ENCODE data around the gene TERT. TPM values are rescaled to one million over a fixed set of nuclear protein-coding genes. Genes with fewer than 3 reads are reported as not detected.

TERT gene
- total and polyA plus RNA-seq, 10 of the 15 experiments (the other 5 are each of a cell fraction or from before 2014, with no cell fraction given), result 0.08 to 21.5 (median 5.0) TPM

DNA sequence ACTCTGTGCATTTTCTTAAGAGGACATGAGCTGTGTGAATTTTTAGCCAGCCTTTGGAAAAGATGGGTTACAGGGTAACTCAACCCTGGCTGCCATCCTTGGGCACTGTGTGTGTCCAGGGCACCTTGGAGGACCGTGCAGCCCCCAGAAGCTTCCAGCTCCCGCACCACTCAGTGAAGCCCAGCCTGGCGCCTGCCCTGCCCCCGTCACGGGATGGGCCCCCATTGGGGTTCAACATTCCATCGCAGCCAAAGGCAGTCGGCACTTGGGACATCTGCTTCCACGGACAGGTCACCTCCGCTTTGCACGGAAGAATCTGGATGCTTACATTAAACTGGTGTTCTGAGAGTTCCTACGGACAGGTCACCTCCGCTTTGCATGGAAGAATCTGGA is 71.6 kb downstream of the TERT start:
- Histone ChIP-seq H3K4me3 (no peak overlapping the region), H2AFZ (ENCODE audit: control insufficient read depth, low read depth, low read length) (no peak overlapping the region), H3K36me3 (ENCODE audit: control insufficient read depth in 2 of 2, insufficient read depth in 2 of 2, low read length in 1 of 2) (no peaks in the 10 kb centered on the region), H3K79me2 (ENCODE audit: control insufficient read depth, insufficient read depth, low read length) (no peaks in the 10 kb centered on the region), H3K4me1 (ENCODE audit: control insufficient read depth, insufficient read depth, low read length) (no peaks in the 10 kb centered on the region), H3K9ac (ENCODE audit: control insufficient read depth, insufficient read depth, low read length) (no peak overlapping the region), H3K27ac (ENCODE audit: control insufficient read depth, insufficient read depth) (no peak overlapping the region), H3K4me2 (ENCODE audit: control insufficient read depth, insufficient read depth) (no peak overlapping the region), H3K9me3 (replicated peaks; ENCODE audit: control insufficient read depth, insufficient read depth, low read length) (no peaks in the 10 kb centered on the region; the same call in 2 of the 3 replicates), H3K27me3 (replicated peaks in 1 of 2; ENCODE audit: control insufficient read depth in 2 of 2, insufficient read depth in 2 of 2, low read length in 1 of 2) (no peaks in the 10 kb centered on the region; a peak in 1 of 4 replicates), H4K20me1 (ENCODE audit: control insufficient read depth, insufficient read depth) (no peaks in the 10 kb centered on the region)
- CTCF ChIA-PET, result no interaction called here
- intact Hi-C loops (cut with micrococcal nuclease; ENCODE audit: unreplicated experiment), result no loop called here
- BruUV-seq (replicated peaks), result no TSS peak
- in situ Hi-C loops (cut with MboI), result no loop called here
- WGBS (ENCODE audit: insufficient coverage, insufficient replicate concordance, low lambda C conversion rate, missing lambda C conversion rate), result 66% methylated on average over 12 of the region's 12 CpGs
- SMC1A ChIA-PET (ENCODE audit: uncharacterized antibody, unreplicated experiment), result no interaction called here
- RAD21 ChIA-PET (ENCODE audit: unreplicated experiment), result no interaction called here
- no peak for ATAC-seq
- DNase-seq (ENCODE audit: low read depth, low spot score), result no peak
- POLR2A ChIA-PET, result no interaction called here
- FAIRE-seq, result no peak
- TF ChIP-seq, protein P1, sequence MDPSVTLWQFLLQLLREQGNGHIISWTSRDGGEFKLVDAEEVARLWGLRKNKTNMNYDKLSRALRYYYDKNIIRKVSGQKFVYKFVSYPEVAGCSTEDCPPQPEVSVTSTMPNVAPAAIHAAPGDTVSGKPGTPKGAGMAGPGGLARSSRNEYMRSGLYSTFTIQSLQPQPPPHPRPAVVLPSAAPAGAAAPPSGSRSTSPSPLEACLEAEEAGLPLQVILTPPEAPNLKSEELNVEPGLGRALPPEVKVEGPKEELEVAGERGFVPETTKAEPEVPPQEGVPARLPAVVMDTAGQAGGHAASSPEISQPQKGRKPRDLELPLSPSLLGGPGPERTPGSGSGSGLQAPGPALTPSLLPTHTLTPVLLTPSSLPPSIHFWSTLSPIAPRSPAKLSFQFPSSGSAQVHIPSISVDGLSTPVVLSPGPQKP (IDR thresholded peaks at IDR 0.05; ENCODE audit: low read depth, low read length), result no peak
- no peak for TF ChIP-seq BMI1 (IDR thresholded peaks at IDR 0.05; ENCODE audit: borderline replicate concordance)
- TF ChIP-seq HDAC6 (IDR thresholded peaks at IDR 0.05; ENCODE audit: unreplicated experiment), result no peak
- no peak for TF ChIP-seq PAX5 (IDR thresholded peaks at IDR 0.05; ENCODE audit: borderline replicate concordance, low read depth, low read length)
- TF ChIP-seq, protein P2, sequence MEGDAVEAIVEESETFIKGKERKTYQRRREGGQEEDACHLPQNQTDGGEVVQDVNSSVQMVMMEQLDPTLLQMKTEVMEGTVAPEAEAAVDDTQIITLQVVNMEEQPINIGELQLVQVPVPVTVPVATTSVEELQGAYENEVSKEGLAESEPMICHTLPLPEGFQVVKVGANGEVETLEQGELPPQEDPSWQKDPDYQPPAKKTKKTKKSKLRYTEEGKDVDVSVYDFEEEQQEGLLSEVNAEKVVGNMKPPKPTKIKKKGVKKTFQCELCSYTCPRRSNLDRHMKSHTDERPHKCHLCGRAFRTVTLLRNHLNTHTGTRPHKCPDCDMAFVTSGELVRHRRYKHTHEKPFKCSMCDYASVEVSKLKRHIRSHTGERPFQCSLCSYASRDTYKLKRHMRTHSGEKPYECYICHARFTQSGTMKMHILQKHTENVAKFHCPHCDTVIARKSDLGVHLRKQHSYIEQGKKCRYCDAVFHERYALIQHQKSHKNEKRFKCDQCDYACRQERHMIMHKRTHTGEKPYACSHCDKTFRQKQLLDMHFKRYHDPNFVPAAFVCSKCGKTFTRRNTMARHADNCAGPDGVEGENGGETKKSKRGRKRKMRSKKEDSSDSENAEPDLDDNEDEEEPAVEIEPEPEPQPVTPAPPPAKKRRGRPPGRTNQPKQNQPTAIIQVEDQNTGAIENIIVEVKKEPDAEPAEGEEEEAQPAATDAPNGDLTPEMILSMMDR (IDR thresholded peaks at IDR 0.05 in 2 of 3, conservative IDR thresholded peaks at IDR 0.05 in 1 of 3; ENCODE audit: control insufficient read depth in 2 of 3, extremely low read depth in 1 of 3, insufficient read depth in 1 of 3, low read depth in 3 of 3, low read length in 3 of 3), result no peak
- no peak for TF ChIP-seq CHD4 (IDR thresholded peaks at IDR 0.05)
- no peak for TF ChIP-seq YY1 (IDR thresholded peaks at IDR 0.05; ENCODE audit: low read depth, low read length)
- TF ChIP-seq, protein P3, sequence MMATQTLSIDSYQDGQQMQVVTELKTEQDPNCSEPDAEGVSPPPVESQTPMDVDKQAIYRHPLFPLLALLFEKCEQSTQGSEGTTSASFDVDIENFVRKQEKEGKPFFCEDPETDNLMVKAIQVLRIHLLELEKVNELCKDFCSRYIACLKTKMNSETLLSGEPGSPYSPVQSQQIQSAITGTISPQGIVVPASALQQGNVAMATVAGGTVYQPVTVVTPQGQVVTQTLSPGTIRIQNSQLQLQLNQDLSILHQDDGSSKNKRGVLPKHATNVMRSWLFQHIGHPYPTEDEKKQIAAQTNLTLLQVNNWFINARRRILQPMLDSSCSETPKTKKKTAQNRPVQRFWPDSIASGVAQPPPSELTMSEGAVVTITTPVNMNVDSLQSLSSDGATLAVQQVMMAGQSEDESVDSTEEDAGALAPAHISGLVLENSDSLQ (IDR thresholded peaks at IDR 0.05), result no peak
- no peak for TF ChIP-seq ZSCAN29 (IDR thresholded peaks at IDR 0.05)
- no peak for TF ChIP-seq SIN3A (IDR thresholded peaks at IDR 0.05; ENCODE audit: low read depth, low read length)
- TF ChIP-seq ATF7 (IDR thresholded peaks at IDR 0.05; ENCODE audit: low read depth), result no peak
- no peak for TF ChIP-seq NBN (IDR thresholded peaks at IDR 0.05)
- TF ChIP-seq MXI1 (IDR thresholded peaks at IDR 0.05; ENCODE audit: low read depth, low read length), result no peak
- TF ChIP-seq, protein P4, sequence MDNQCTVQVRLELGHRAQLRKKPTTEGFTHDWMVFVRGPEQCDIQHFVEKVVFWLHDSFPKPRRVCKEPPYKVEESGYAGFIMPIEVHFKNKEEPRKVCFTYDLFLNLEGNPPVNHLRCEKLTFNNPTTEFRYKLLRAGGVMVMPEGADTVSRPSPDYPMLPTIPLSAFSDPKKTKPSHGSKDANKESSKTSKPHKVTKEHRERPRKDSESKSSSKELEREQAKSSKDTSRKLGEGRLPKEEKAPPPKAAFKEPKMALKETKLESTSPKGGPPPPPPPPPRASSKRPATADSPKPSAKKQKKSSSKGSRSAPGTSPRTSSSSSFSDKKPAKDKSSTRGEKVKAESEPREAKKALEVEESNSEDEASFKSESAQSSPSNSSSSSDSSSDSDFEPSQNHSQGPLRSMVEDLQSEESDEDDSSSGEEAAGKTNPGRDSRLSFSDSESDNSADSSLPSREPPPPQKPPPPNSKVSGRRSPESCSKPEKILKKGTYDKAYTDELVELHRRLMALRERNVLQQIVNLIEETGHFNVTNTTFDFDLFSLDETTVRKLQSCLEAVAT (IDR thresholded peaks at IDR 0.05), result no peak
- TF ChIP-seq, protein P5, sequence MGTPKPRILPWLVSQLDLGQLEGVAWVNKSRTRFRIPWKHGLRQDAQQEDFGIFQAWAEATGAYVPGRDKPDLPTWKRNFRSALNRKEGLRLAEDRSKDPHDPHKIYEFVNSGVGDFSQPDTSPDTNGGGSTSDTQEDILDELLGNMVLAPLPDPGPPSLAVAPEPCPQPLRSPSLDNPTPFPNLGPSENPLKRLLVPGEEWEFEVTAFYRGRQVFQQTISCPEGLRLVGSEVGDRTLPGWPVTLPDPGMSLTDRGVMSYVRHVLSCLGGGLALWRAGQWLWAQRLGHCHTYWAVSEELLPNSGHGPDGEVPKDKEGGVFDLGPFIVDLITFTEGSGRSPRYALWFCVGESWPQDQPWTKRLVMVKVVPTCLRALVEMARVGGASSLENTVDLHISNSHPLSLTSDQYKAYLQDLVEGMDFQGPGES (IDR thresholded peaks at IDR 0.05), result no peak
- TF ChIP-seq ZNF24 (IDR thresholded peaks at IDR 0.05), result no peak
- TF ChIP-seq SRF (IDR thresholded peaks at IDR 0.05; ENCODE audit: low read depth in 2 of 2, low read length in 2 of 2), result no peak
